Measurements from ENCODE around the gene BRSK2.

The BRSK2 gene

GRCh38 chr11:1455032-1455762 is 65.5 kb downstream of the BRSK2 start:
- no peak for DNase-seq

- no peak for DNase-seq
Measured at GRCh38 chr11:1455763-1456060, 66.0 kb downstream of the BRSK2 start.

- no peak for DNase-seq
Measured at GRCh38 chr11:1456176-1456575, 66.4 kb downstream of the BRSK2 start.

DNA sequence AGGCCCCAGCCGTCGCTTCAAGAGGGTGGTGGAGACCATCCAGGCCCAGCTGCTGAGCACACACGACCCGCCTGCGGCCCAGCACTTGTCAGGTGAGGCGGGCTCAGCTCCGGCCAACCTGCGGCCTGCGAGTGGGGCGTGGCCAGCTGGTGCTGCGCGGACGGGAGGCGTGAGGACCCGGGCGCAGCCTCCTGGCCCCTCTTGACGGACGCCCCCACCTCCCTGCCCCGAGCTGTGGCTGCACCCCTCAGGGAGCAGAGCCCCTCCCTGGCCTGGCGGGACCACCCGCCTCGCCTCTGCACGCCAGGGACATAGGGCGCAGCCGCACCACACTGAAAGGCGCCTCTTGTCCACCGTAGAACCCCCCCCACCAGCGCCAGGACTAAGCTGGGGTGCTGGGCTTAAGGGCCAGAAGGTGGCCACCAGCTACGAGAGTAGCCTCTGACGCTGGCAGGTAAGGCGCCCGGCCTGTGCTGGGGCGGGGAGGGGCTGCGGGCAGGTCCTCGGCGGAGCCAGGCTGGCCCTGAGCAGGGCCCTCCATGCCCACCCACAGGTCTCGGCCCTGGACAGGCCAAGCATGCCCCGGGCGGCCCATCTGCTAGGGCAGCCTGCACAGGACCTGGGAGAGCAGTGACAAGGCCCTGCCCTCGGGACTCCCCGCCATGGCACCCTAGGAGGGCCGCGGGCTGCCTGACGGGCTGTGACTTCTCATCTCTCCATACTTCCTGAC is 67.0 kb downstream of the BRSK2 start:
- no peak for DNase-seq

DNA sequence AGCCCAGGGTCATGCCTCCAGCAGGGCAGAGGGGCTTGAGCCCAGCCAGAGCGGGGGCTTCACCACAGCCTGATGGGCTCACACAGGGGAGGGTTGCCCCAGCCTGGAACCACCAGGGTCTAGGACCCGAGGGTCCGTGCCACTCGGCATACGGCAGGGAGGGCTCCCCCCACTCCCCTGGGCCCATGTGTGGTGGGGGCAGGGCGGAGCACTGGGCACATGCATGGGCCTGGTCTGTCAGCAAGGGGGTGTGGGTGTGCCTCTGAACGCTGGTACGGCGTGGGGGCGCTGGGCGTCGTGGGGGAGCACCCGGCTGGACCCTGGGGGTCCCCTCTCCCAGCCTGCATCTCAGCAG is 67.6 kb downstream of the BRSK2 start:
- DNase-seq, result no peak

DNA sequence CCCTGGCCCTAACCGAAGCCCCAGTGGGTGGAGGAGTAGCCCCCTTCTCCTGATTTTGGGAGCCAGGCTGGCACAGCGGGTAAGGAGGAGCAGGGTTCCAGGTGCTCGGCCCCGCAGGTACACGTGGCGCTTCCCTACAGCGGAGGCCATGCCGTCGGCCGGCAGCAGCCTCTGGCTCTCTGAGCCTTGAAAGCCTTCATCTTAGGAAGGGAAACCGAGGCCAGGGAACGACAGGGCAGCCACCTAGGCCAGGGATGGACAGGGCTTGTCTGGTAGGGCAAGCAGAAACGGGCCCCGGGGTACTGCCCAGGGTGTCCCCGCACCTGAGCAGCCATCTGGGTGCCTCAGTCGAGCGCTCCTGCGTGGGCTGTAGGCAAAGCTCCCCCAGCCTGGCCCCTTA is 68.1 kb downstream of the BRSK2 start:
- DNase-seq, result no peak

DNA sequence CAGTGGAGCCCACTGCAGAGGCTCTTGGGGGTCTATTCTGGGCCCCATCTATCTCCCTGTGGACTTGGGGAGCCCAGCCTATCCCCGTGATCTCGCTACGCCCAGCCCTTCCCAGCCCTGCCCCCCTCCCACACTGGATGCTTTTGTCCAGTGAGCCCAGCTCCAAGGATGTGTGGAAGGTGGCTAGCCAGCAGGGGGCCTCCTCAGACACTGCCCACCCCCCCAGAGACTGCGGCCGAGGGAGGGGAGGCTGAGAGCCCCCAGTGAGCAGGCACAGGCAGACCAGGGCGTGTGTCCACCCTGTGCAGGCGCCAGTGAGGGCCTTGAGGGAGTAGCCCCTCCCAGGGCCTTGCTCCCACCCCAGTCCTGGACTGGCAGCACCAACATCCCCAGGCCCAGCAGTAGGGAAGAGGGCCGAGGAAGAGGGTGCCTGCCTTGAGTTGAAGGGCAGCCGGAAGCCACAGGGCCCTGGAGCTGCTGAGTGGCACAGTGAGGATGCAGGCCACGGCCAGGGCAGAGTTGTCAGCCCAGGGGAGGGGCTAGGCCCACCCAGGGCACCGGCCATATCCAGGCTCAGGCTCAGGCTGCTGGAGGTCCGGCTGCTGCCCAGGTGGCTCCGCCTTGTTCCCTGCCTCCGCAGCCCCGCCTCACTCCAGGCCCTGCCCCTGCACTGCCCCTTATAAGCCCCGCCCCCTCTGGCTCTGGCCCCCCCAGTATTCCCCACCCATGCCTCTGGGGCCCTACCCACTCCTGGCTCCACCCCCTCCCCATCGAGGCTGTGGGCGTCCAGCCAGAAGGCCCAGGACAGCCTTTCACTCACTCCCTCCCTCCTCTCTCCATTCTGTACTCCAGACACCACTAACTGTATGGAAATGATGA is 68.8 kb downstream of the BRSK2 start:
- DNase-seq, result no peak

- no peak for DNase-seq
Measured at GRCh38 chr11:1459219-1459575, 69.5 kb downstream of the BRSK2 start.

GRCh38 chr11:1459764-1460395 is 70.1 kb downstream of the BRSK2 start:
- no peak for DNase-seq

- no peak for DNase-seq
Measured at GRCh38 chr11:1460396-1460985, 70.8 kb downstream of the BRSK2 start.

GRCh38 chr11:1460986-1461825 is 71.5 kb downstream of the BRSK2 start:
- no peak for DNase-seq

- no peak for DNase-seq
Measured at GRCh38 chr11:1461826-1462697, 72.3 kb downstream of the BRSK2 start.

DNA sequence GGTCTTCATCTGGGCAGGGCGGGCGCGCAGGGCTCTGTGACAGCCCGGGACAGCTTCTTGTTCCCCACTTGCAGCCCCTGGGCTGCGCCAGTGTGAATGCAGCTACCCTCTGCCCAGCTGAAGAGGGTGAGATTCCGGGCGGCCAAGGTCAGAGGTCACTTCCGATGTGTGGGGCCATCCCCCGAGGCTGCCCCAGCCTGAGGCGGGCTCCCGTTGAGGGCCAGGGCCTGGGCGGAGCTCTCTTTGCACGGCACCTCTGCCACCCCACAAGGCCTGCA is 72.9 kb downstream of the BRSK2 start:
- no peak for DNase-seq

GRCh38 chr11:1463056-1463455 is 73.3 kb downstream of the BRSK2 start:
- DNase-seq, result no peak

- DNase-seq, result no peak
Measured at GRCh38 chr11:1466784-1467183, 77.0 kb downstream of the BRSK2 start.

DNA sequence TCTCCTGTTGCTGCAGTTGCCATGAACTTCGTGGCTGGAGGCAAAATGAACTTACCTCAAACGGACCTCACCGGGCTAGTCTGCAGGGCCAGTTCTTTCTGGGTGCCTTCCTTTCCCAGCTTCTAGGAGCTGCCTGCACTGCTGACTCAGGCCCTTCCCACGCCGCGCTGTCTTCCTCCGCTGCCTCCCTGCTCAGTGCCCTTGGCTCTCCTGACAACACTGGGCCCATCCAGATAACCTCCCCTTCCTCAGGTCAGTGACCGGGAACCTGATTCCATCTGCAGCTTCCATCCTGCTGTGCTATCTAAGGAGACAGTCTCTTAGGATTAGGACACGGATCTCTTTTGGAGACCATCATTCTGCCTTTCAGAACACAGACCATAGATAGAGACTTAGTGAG is 77.5 kb downstream of the BRSK2 start:
- no peak for DNase-seq

GRCh38 chr11:1468002-1468401 is 78.3 kb downstream of the BRSK2 start:
- no peak for DNase-seq

- no peak for DNase-seq
Measured at GRCh38 chr11:1468473-1469066, 78.8 kb downstream of the BRSK2 start.

DNA sequence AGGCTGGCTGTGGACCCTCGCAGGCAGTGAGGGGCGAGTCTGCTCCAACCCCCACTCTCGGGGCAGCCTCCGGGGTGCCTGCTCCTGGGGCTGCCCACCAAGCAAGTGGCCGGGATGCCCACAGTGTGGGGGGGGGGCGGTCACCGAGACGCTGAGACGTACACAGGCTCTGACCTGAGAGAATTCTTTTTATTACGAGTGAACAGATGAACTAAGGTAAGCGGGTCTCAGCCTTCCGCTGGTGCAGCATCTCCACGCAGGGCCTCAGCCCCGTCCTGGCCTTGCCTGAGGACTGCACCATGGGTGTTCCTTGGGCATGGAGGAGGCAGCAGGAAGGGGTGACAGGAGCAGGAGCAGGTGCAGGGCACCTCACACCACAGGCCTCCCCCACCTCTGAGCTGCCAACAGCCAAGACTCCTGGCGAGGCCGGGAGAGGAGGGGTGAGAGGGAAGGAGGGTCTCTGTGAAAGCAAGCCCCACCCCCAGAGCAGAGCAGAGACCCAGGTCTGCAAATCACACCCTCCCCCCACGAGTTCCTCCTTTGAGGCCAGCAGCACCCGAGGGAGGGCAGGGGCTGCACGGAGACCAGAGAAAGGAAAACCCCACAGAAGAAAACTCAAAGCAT is 79.7 kb downstream of the BRSK2 start:
- no peak for DNase-seq

DNA sequence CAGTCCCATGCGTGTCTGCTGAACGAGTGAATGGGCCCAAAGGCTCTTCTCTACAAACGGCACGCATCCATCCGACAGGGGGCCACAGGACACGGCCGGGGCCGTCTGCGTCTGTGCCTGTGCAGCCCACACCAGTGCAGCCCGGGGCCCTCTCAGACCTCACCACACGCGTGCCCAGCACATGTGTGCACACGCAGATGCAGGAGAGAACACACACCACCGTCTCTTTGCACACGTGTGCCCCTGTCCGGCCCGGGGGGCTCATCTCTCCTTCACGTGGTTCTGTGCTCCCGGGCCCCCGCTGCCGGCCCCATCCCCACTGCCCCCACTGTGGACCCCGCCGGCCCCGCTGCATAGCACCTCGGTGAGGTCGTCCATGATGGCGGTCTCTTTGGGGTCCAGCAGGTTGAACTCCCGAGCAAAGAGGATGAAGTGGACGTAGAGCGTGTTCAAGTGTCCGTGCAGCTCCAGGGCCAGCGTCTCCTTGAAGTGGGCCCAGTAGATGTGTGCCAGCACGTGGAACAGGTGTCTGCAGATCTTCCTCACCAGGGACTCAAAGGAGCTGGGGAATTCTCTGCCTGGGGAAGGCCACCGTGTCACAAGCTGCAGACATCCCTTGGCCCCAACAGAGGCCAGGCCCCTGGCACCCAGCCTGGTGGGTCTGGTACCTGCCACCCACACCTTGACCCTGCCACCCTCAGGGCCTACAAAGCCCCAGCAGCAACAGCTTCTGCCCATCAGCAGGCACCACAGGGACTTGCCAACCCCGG is 80.4 kb downstream of the BRSK2 start:
- no peak for DNase-seq

Data from NCI-H1694 (cell line).